ENCODE measurements around the gene SRGAP2.
"Not testable (repeated sequence)": the region's sequence is repeated elsewhere in the genome, so short reads cannot be mapped to it uniquely, and the experiment has no call there.

SRGAP2 gene

DNA sequence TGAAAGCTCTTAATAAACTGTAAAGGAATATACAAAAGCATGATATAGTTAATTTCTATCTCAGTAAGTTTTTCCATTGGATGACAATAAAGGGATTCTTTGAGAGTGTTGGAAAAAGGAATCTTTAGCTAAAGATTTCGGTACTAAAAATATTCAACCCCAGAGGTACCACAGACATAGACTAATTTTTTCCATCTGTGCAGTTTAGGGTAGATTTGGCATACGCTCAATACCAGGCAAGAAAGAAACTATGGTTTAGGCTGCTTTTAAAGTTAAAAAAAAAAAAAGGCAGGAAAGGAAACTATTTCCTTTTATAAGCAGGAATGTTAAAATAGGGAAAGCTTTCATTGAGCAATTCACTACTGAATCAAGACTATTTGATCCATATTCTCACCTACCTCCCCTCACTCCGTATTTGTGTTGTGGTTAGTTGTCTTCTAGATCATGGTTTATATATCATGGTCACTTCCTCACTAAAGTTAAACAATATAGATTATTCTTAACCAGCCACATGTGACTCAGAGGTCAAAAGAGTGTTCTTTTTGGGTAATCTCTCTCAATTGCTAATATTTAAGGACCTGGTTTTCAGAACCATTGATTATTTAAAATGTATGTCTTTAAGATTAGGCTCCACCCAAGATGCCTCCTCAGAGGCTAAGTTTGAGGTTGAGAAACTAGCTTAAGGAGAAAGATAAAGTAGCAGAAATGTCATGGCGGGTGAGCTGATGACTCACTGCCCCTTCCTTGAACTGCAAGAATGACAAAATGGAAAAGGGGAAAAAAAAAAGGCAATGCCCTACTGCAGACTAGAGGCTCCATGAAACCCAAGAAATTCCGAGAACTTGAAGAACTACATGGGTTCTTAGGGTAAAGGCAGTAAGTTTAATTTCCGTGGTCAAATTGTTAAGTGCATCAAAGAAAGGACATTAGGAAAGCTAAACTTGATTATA, 20.7 kb upstream of the SRGAP2 start:
- CTCF ChIA-PET; POLR2A ChIA-PET; H3K36me3 ChIP-seq (ENCODE audit: control insufficient read depth in 2 of 2, insufficient read depth in 1 of 2, low read length in 2 of 2); H3K4me1 ChIP-seq (ENCODE audit: control insufficient read depth, insufficient read depth, low read length); H3K4me3 ChIP-seq (ENCODE audit: low read depth, low read length); H3K9me3 ChIP-seq (ENCODE audit: control insufficient read depth, insufficient read depth, low read depth, low read length); H3K27ac ChIP-seq (ENCODE audit: extremely low read depth, low read depth, low read length): not testable (repeated sequence)

GRCh38 chr1:206183788-206184187, 19.6 kb upstream of the SRGAP2 start:
- not testable (repeated sequence) for H3K36me3 ChIP-seq (ENCODE audit: control insufficient read depth in 2 of 2, insufficient read depth in 1 of 2, low read length in 2 of 2)

GRCh38 chr1:206185778-206186177, 17.6 kb upstream of the SRGAP2 start:
- H3K36me3 ChIP-seq (ENCODE audit: control insufficient read depth in 2 of 2, insufficient read depth in 1 of 2, low read length in 2 of 2); H3K4me3 ChIP-seq (ENCODE audit: low read depth, low read length); CTCF ChIA-PET; H3K27ac ChIP-seq (ENCODE audit: extremely low read depth, low read depth, low read length); H3K9me3 ChIP-seq (ENCODE audit: control insufficient read depth, insufficient read depth, low read depth, low read length); H3K4me1 ChIP-seq (ENCODE audit: control insufficient read depth, insufficient read depth, low read length); POLR2A ChIA-PET: not testable (repeated sequence)

More at GRCh38 chr1:206183788-206184187, 19.6 kb upstream of the SRGAP2 start:
- H3K9me3 ChIP-seq (ENCODE audit: control insufficient read depth, insufficient read depth, low read depth, low read length); H3K27ac ChIP-seq (ENCODE audit: extremely low read depth, low read depth, low read length); CTCF ChIA-PET; POLR2A ChIA-PET; H3K4me3 ChIP-seq (ENCODE audit: low read depth, low read length); H3K4me1 ChIP-seq (ENCODE audit: control insufficient read depth, insufficient read depth, low read length): not testable (repeated sequence)

DNA sequence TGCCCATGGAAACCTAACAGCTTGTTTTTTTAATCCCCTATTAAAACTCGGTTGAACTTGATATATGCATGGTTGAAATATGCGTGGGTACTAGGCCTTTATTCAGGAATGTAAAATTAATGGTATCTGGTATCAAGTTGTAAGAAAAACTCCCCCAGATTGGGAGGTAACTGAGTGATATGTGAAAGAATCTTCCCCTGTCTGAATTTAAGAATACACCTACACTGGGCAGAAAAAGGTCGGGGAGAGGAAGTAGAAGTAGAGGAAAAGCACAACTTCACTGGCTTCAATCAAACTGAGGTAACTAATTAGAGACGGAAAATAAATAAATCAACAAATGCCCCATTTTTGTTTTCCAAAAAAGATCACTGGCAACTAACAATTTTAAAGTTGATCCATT, 16.5 kb upstream of the SRGAP2 start:
- CTCF ChIA-PET; H3K9me3 ChIP-seq (ENCODE audit: control insufficient read depth, insufficient read depth, low read depth, low read length); H3K4me1 ChIP-seq (ENCODE audit: control insufficient read depth, insufficient read depth, low read length); H3K4me3 ChIP-seq (ENCODE audit: low read depth, low read length); H3K27ac ChIP-seq (ENCODE audit: extremely low read depth, low read depth, low read length); POLR2A ChIA-PET; H3K36me3 ChIP-seq (ENCODE audit: control insufficient read depth in 2 of 2, insufficient read depth in 1 of 2, low read length in 2 of 2): not testable (repeated sequence)
- peak; percentile 26; the same call in 1 of the 2 replicates for TF ChIP-seq EGR2 (tag by site-specific recombination; IDR thresholded peaks at IDR 0.05; ENCODE audit: low read depth)

GRCh38 chr1:206195182-206195581, 8.2 kb upstream of the SRGAP2 start:
- H3K9me3 ChIP-seq (ENCODE audit: control insufficient read depth, insufficient read depth, low read depth, low read length); H3K36me3 ChIP-seq (ENCODE audit: control insufficient read depth in 2 of 2, insufficient read depth in 1 of 2, low read length in 2 of 2); H3K4me3 ChIP-seq (ENCODE audit: low read depth, low read length); H3K4me1 ChIP-seq (ENCODE audit: control insufficient read depth, insufficient read depth, low read length); CTCF ChIA-PET; H3K27ac ChIP-seq (ENCODE audit: extremely low read depth, low read depth, low read length); POLR2A ChIA-PET: not testable (repeated sequence)

DNA sequence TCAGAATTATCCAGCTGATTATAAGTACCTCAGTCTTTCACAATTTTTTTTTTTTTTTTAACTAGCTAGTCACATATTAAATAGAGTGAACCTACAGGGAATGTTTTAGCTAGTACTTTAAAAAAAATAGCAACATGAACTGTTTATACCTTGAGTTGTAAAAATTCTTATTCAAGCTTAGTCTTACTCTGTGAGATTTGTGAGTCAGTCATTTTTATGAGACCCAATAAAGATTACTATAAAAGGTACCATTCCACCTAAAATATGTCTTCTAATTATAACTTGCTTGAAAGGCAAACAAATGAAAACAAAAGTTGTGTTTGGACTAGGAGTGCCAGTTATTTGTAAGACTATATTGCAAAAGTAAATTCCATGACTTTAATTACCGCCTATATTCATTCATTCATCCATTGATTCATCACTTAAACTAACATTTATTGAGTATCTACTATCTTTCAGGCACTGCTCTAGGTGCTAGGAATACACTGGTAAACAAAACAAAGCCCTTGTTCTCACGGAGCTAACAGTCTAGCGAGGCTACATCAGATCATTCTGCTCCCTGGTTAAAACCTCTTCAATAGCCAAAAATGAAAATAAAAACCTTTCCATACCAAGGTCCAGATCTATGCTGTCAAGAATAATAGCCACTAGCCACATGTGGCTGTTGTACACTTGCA, 6.5 kb upstream of the SRGAP2 start:
- H3K36me3 ChIP-seq (ENCODE audit: control insufficient read depth in 2 of 2, insufficient read depth in 1 of 2, low read length in 2 of 2); H3K9me3 ChIP-seq (ENCODE audit: control insufficient read depth, insufficient read depth, low read depth, low read length); CTCF ChIA-PET; H3K27ac ChIP-seq (ENCODE audit: extremely low read depth, low read depth, low read length); H3K4me3 ChIP-seq (ENCODE audit: low read depth, low read length); POLR2A ChIA-PET; H3K4me1 ChIP-seq (ENCODE audit: control insufficient read depth, insufficient read depth, low read length): not testable (repeated sequence)

- H3K4me1 ChIP-seq (ENCODE audit: control insufficient read depth, insufficient read depth, low read length); POLR2A ChIA-PET; H3K36me3 ChIP-seq (ENCODE audit: control insufficient read depth in 2 of 2, insufficient read depth in 1 of 2, low read length in 2 of 2); CTCF ChIA-PET; H3K9me3 ChIP-seq (ENCODE audit: control insufficient read depth, insufficient read depth, low read depth, low read length): not testable (repeated sequence)
- Histone ChIP-seq H3K4me3 (ENCODE audit: low read depth, low read length) (peak within 1 kb of the TSS; percentile 48), H3K27ac (ENCODE audit: extremely low read depth, low read depth, low read length) (peak within 1 kb of the TSS; percentile 49; the same call in 1 of the 2 replicates)
- TF ChIP-seq ZNF341 (tag by site-specific recombination; IDR thresholded peaks at IDR 0.05; ENCODE audit: low read depth) (peak; percentile 27; the same call in 1 of the 2 replicates), SP2 (tag by site-specific recombination; IDR thresholded peaks at IDR 0.05) (peak; percentile 87), OVOL3 (tag by site-specific recombination; IDR thresholded peaks at IDR 0.05) (peak; percentile 95), KLF10 (tag by site-specific recombination; IDR thresholded peaks at IDR 0.05) (peak; percentile 69), SP3 (tag by site-specific recombination; IDR thresholded peaks at IDR 0.05) (peak; percentile 81)
Observed at GRCh38 chr1:206202789-206203363, 465 bp upstream of the SRGAP2 start, which contains the start of gene FAM72A. Gene FAM72A (minus strand): TSS chr1:206202839. CDS start chr1:206202025, 814 bp downstream.

DNA sequence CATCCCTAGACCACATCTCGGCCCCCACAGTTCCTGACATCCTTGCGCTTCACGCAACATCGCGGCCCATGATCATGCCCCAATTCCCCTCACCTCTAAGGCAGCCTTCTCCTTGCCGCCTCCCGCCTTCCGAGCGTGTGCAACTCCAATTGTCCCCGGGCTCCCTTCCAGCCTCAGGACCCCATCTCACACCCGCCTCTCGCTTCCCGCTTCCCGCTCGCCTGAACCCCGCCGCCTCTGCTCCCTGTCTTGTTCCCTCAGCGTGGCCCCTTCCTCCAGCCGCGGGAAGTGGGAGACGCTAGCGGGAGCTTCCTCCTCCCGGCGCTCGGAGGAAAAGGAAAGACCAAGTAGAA, 794 bp downstream of the SRGAP2 start:
- POLR2A ChIA-PET; H3K9me3 ChIP-seq (ENCODE audit: control insufficient read depth, insufficient read depth, low read depth, low read length); H3K4me1 ChIP-seq (ENCODE audit: control insufficient read depth, insufficient read depth, low read length); H3K27ac ChIP-seq (ENCODE audit: extremely low read depth, low read depth, low read length); CTCF ChIA-PET; H3K36me3 ChIP-seq (ENCODE audit: control insufficient read depth in 2 of 2, insufficient read depth in 1 of 2, low read length in 2 of 2): not testable (repeated sequence)
- H3K4me3 ChIP-seq (ENCODE audit: low read depth, low read length): peak overlapping the region; percentile 45

Measured in HEK293 (cell line).